T-helper 17 cell (primary cell): ENCODE data around the gene RRP1. TPM values are rescaled to one million over a fixed set of nuclear protein-coding genes. Genes with fewer than 3 reads are reported as not detected.
A peak's percentile ranks its signal among the peaks of the same experiment; 100 is the strongest.
"Not testable (repeated sequence)": the region's sequence is repeated elsewhere in the genome, so short reads cannot be mapped to it uniquely, and the experiment has no call there.

Source experiments
- ATAC-seq: fragments of 150-1000 bp; cut with Tn5 transposase; 2 replicates; pipeline ENCODE4 v1.10.0; 2021; ENCODE audit warnings: mild to moderate bottlenecking, moderate library complexity
- DNase-seq, 3 donors: peaks; one replicate each; pipeline versions ENCODE4 v3.0.0 to v3.0.0-alpha.2; 2020 to 2021
- H3K9me3 ChIP-seq: one replicate; pipeline ENCODE4 v1.7.0; 2013; ENCODE audit warnings: low read length, mild to moderate bottlenecking; ENCODE audit not compliant: control insufficient read depth, poor library complexity, severe bottlenecking
- H3K27ac Mint-ChIP-seq: one replicate; pipeline ENCODE4 v1.8.0; 2022; ENCODE audit warnings: mild to moderate bottlenecking, moderate library complexity, mixed read lengths
- H3K27me3 Mint-ChIP-seq: one replicate; pipeline ENCODE4 v1.8.0; 2022; ENCODE audit warnings: mixed read lengths
- H3K36me3 Mint-ChIP-seq: one replicate; pipeline ENCODE4 v1.8.0; 2022; ENCODE audit warnings: low read depth, mixed read lengths
- H3K4me1 Mint-ChIP-seq: one replicate; pipeline ENCODE4 v1.8.0; 2022; ENCODE audit warnings: mild to moderate bottlenecking, mixed read lengths
- H3K4me3 Mint-ChIP-seq: one replicate; pipeline ENCODE4 v1.8.0; 2022; ENCODE audit warnings: mild to moderate bottlenecking, moderate library complexity, mixed read lengths
- total RNA-seq, 4 donors: library from RNA in 2 of 4; stranded (reverse) in 2 of 4; gene quantifications; one replicate each; pipeline ENCODE4 v1.2.3 and lab custom pipeline; 2022 to 2026

Gene RRP1
- total RNA-seq, 2 donors from 2014 or later, result 20.5 to 23.2 TPM

GRCh38 chr21:43842742-43843141, 53.4 kb downstream of the RRP1 start:
- ATAC-seq, result no peak
- Mint-ChIP-seq H3K27ac (no peak overlapping the region), H3K36me3 (no peaks in the 10 kb centered on the region), H3K4me1 (peaks cover 8% of the 10 kb centered on the region), H3K4me3 (peak overlapping the region; percentile 10), H3K27me3 (peaks cover 12% of the 10 kb centered on the region)
- DNase-seq, result no peak
- no peaks in the 10 kb centered on the region for H3K9me3 ChIP-seq

- ATAC-seq, H3K9me3 ChIP-seq, H3K27ac Mint-ChIP-seq, H3K27me3 Mint-ChIP-seq, H3K36me3 Mint-ChIP-seq, H3K4me3 Mint-ChIP-seq, DNase-seq: not testable (repeated sequence)
- peaks cover 12% of the 10 kb centered on the region for H3K4me1 Mint-ChIP-seq
These were observed 55.5 kb downstream of the RRP1 start for GRCh38 chr21:43844906-43845305.

- H3K27me3 Mint-ChIP-seq, result peaks cover 4% of the 10 kb centered on the region
- no peak overlapping the region for H3K27ac Mint-ChIP-seq
- H3K36me3 Mint-ChIP-seq, result peaks cover 3% of the 10 kb centered on the region
- H3K4me3 Mint-ChIP-seq, result no peak overlapping the region
- peaks cover 13% of the 10 kb centered on the region for H3K4me1 Mint-ChIP-seq
- no peak for DNase-seq
- no peak for ATAC-seq
- H3K9me3 ChIP-seq, result no peaks in the 10 kb centered on the region
These were observed 56.0 kb downstream of the RRP1 start for GRCh38 chr21:43845386-43845785.

GRCh38 chr21:43846430-43846829, 57.1 kb downstream of the RRP1 start:
- no peaks in the 10 kb centered on the region for H3K9me3 ChIP-seq
- peaks cover 4% of the 10 kb centered on the region for H3K27me3 Mint-ChIP-seq
- no peak overlapping the region for H3K4me3 Mint-ChIP-seq
- no peak for DNase-seq
- H3K36me3 Mint-ChIP-seq, result peaks cover 3% of the 10 kb centered on the region
- peaks cover 13% of the 10 kb centered on the region for H3K4me1 Mint-ChIP-seq
- ATAC-seq, result no peak
- H3K27ac Mint-ChIP-seq, result no peak overlapping the region

GRCh38 chr21:43847301-43847700, 57.9 kb downstream of the RRP1 start:
- no peaks in the 10 kb centered on the region for H3K9me3 ChIP-seq
- H3K4me3 Mint-ChIP-seq, result no peak overlapping the region
- H3K27me3 Mint-ChIP-seq, result peaks cover 4% of the 10 kb centered on the region
- DNase-seq (no peak), ATAC-seq (no peak)
- H3K36me3 Mint-ChIP-seq, result peaks cover 3% of the 10 kb centered on the region
- H3K4me1 Mint-ChIP-seq, result peaks cover 13% of the 10 kb centered on the region
- no peak overlapping the region for H3K27ac Mint-ChIP-seq

GRCh38 chr21:43848771-43849170, 59.4 kb downstream of the RRP1 start:
- ATAC-seq, result no peak
- Mint-ChIP-seq H3K27ac (no peak overlapping the region), H3K27me3 (peaks cover 7% of the 10 kb centered on the region), H3K4me1 (peaks cover 7% of the 10 kb centered on the region), H3K36me3 (peaks cover 3% of the 10 kb centered on the region), H3K4me3 (no peak overlapping the region)
- DNase-seq, result no peak
- H3K9me3 ChIP-seq, result no peaks in the 10 kb centered on the region

GRCh38 chr21:43849532-43850299, 60.3 kb downstream of the RRP1 start:
- ATAC-seq (no peak), DNase-seq (no peak)
- Mint-ChIP-seq H3K36me3 (peaks cover 3% of the 10 kb centered on the region), H3K4me1 (peaks cover 6% of the 10 kb centered on the region), H3K27me3 (peaks cover 12% of the 10 kb centered on the region), H3K27ac (no peak overlapping the region), H3K4me3 (peak overlapping the region; percentile 5)
- H3K9me3 ChIP-seq, result no peaks in the 10 kb centered on the region

GRCh38 chr21:43850728-43851295, 61.4 kb downstream of the RRP1 start:
- H3K4me3 Mint-ChIP-seq, result no peak overlapping the region
- H3K9me3 ChIP-seq, result no peaks in the 10 kb centered on the region
- DNase-seq (no peak), ATAC-seq (no peak)
- peaks cover 5% of the 10 kb centered on the region for H3K4me1 Mint-ChIP-seq
- H3K27ac Mint-ChIP-seq, result no peak overlapping the region
- peaks cover 20% of the 10 kb centered on the region for H3K27me3 Mint-ChIP-seq
- H3K36me3 Mint-ChIP-seq, result peaks cover 3% of the 10 kb centered on the region

GRCh38 chr21:43851593-43851992, 62.2 kb downstream of the RRP1 start:
- H3K27me3 Mint-ChIP-seq, result peaks cover 24% of the 10 kb centered on the region
- H3K4me3 Mint-ChIP-seq, result no peak overlapping the region
- ATAC-seq (no peak), DNase-seq (no peak)
- no peaks in the 10 kb centered on the region for H3K9me3 ChIP-seq
- no peak overlapping the region for H3K27ac Mint-ChIP-seq
- peaks cover 8% of the 10 kb centered on the region for H3K4me1 Mint-ChIP-seq
- H3K36me3 Mint-ChIP-seq, result peaks cover 3% of the 10 kb centered on the region

GRCh38 chr21:43853851-43854772, 64.7 kb downstream of the RRP1 start:
- peaks cover 24% of the 10 kb centered on the region for H3K27me3 Mint-ChIP-seq
- H3K9me3 ChIP-seq, result no peaks in the 10 kb centered on the region
- no peak overlapping the region for H3K27ac Mint-ChIP-seq
- no peak for DNase-seq
- peaks cover 8% of the 10 kb centered on the region for H3K4me1 Mint-ChIP-seq
- ATAC-seq, result no peak
- peaks cover 3% of the 10 kb centered on the region for H3K36me3 Mint-ChIP-seq
- no peak overlapping the region for H3K4me3 Mint-ChIP-seq

Other genes starting within 250 kb of the RRP1 start
- under 1 TPM; 0.20 to 0.37 TPM for gene HSF2BP, start 130.1 kb upstream of the RRP1 start, total RNA-seq
- 10 to 100 TPM; 30.3 to 30.6 TPM for gene RRP1B, start 130.0 kb upstream of the RRP1 start, total RNA-seq
- gene PDXK, start 70.4 kb upstream of the RRP1 start, total RNA-seq, result 100 to 1,000 TPM in 1 of 2 donors, 10 to 100 TPM in 1; 93.1 to 106 TPM
- 10 to 100 TPM; 22.0 to 26.0 TPM for gene CSTB, start 13.3 kb upstream of the RRP1 start, total RNA-seq
- 10 to 100 TPM; 64.1 to 67.3 TPM for gene AGPAT3, start 75.6 kb downstream of the RRP1 start, total RNA-seq
- gene TRAPPC10, start 222.7 kb downstream of the RRP1 start, total RNA-seq, result 100 to 1,000 TPM; 107 to 122 TPM